Measurements from ENCODE around the gene PSMD14.

PSMD14 gene

DNA sequence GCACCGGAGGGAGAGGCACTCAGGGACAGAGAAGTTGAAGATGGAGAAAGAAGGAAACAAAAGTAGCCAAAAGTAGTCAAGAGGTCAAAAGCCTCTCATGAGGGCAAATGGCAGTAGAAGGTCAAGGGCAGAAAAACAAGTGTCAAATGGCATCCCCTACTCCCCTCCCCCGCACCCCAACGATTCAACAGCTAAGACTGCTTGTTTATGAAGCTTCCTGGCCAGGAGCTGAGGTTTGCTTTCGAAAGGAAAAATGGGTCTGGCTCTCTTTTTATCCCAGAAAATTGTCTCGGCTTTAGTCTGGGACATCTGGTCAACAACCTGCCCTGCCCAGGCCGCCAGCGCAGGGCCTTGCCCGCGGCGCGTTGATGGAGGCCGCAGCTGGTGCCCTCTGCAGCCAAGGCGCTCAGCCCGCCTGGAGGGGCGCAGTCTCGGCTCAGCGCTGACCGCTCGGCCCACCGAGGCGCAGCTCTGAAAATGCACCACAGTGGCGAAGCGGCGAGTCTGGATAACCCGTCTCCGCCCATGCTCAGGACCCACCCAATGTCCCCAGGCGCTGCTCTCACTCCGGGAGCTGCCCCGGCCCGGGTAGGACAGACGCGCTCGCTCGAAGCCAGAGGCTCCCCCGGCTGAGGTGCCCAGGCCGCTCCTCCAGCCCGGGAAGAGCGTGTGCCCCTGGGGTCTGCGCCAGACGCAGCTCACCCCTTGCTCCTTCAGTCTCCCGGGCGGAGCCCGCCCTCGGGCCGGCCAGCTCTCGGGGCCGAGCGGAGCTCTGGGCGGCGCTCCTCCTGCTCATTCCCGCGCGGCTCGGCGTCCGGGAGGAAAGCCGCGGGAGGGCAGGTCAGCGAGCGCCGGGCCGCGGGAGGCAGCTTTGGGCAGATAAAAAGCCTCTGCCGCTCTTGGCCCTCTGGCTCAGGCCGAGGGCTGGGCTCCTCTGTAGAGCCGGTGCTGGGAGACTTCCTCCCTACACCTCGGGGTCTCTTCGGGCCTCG lies 106.1 kb downstream of the PSMD14 start:
- WGBS (ENCODE audit: insufficient coverage), result 6% methylated on average over 55 of the region's 69 CpGs
- Histone ChIP-seq H3K27ac (ENCODE audit: insufficient read depth in 1 of 2, low read depth in 1 of 2, low read length in 2 of 2, poor library complexity in 1 of 2, severe bottlenecking in 2 of 2) (no peak overlapping the region), H3K9me3 (ENCODE audit: control extremely low read depth in 1 of 5, control insufficient read depth in 4 of 5, insufficient read depth in 2 of 5, low read depth in 1 of 5, low read length in 4 of 5) (no peaks in the 10 kb centered on the region), H3K36me3 (ENCODE audit: control insufficient read depth in 4 of 4, insufficient read depth in 4 of 4, low read length in 3 of 4) (peaks cover 0 to 3% (median 3%) of the 10 kb centered on the region in 4 experiments), H3K4me1 (ENCODE audit: control extremely low read depth in 1 of 4, control insufficient read depth in 4 of 4, insufficient read depth in 4 of 4, low read length in 3 of 4) (peaks cover 0 to 41% (median 40%) of the 10 kb centered on the region in 4 experiments), H3K4me3 (ENCODE audit: control insufficient read depth in 1 of 7, extremely low read depth in 1 of 7, insufficient read depth in 4 of 7, low read depth in 2 of 7, low read length in 6 of 7) (peak overlapping the region in 6 of 7 experiments; percentile 39 to 68 (median 56)), H3K27me3 (replicated peaks in 2 of 5; ENCODE audit: control insufficient read depth in 4 of 5, insufficient read depth in 5 of 5, low read length in 4 of 5) (peaks cover 16 to 70% (median 48%) of the 10 kb centered on the region in 5 experiments)
- CTCF ChIA-PET, result interaction anchor here (1.2 to 1.7 kb wide), 3 partner anchors 12 to 37 kb away, joined by 4 read pairs; no protein-coding TSS in a partner anchor
- DNase-seq, result peak in 2 of 3 donors; percentile 17 to 47
- POLR2A ChIA-PET, result no interaction called here

DNA sequence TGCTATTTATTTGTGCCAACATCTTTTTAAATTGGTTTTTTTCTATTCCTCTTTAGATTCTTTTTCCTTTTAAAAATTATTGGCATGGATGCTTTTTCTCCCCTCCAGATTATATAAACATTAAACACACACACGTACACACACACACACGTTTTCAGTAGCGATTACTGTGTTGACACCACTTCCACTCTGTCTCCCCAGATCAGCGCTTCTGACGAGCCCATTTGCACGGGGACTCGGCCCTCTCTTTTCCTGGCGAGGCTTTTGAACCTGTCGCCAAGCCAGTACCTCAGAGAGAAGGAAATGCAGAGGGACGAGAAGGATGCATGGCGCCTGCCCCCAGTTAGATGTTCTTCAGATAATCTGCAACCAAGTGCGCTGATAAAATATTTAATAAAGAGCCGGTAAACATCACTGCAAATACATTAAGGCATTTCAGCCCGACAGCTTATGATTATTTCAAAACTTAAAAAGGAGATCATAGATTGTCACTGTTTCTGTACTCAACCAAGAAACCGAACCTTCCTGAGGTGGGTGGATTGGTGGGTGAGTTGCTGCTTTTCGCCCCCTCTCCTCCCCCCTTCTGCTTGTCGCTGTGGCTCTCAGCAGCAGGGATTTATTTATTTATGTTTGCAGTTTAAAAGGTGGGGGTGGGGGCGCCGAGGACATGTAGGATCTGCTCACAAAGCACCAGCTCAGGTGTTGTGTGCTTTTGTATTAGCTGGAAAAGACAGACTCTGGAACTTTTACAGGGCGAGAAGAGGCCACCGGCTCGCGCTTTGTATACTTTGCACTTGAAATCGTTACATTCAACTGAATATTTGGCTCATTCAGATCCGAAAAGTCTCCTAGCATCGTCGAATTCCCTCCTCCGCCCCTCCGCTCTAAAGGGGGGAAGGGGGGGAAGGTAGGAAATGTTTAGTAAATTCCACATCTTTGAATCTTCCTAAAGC lies 107.1 kb downstream of the PSMD14 start:
- H3K36me3 ChIP-seq (ENCODE audit: control insufficient read depth in 4 of 4, insufficient read depth in 4 of 4, low read length in 3 of 4), result peaks cover 0 to 3% (median 0%) of the 10 kb centered on the region in 4 experiments
- no peak overlapping the region for H3K27ac ChIP-seq (ENCODE audit: insufficient read depth in 1 of 2, low read depth in 1 of 2, low read length in 2 of 2, poor library complexity in 1 of 2, severe bottlenecking in 2 of 2)
- ChIA-PET CTCF (interaction anchor here (1.3 to 1.7 kb wide), 3 partner anchors 11 to 165 kb away, joined by 4 read pairs; no protein-coding TSS in a partner anchor), POLR2A (no interaction called here)
- peak in 2 of 3 donors; percentile 47 to 50 for DNase-seq
- peaks cover 0 to 41% (median 40%) of the 10 kb centered on the region in 4 experiments for H3K4me1 ChIP-seq (ENCODE audit: control extremely low read depth in 1 of 4, control insufficient read depth in 4 of 4, insufficient read depth in 4 of 4, low read length in 3 of 4)
- no peaks in the 10 kb centered on the region for H3K9me3 ChIP-seq (ENCODE audit: control extremely low read depth in 1 of 5, control insufficient read depth in 4 of 5, insufficient read depth in 2 of 5, low read depth in 1 of 5, low read length in 4 of 5)
- WGBS (ENCODE audit: insufficient coverage), result 0% methylated on average over 7 of the region's 29 CpGs
- peak overlapping the region in 5 of 7 experiments; percentile 39 to 68 (median 58) for H3K4me3 ChIP-seq (ENCODE audit: control insufficient read depth in 1 of 7, extremely low read depth in 1 of 7, insufficient read depth in 4 of 7, low read depth in 2 of 7, low read length in 6 of 7)
- peaks cover 24 to 80% (median 58%) of the 10 kb centered on the region in 5 experiments for H3K27me3 ChIP-seq (replicated peaks in 2 of 5; ENCODE audit: control insufficient read depth in 4 of 5, insufficient read depth in 5 of 5, low read length in 4 of 5)

DNA sequence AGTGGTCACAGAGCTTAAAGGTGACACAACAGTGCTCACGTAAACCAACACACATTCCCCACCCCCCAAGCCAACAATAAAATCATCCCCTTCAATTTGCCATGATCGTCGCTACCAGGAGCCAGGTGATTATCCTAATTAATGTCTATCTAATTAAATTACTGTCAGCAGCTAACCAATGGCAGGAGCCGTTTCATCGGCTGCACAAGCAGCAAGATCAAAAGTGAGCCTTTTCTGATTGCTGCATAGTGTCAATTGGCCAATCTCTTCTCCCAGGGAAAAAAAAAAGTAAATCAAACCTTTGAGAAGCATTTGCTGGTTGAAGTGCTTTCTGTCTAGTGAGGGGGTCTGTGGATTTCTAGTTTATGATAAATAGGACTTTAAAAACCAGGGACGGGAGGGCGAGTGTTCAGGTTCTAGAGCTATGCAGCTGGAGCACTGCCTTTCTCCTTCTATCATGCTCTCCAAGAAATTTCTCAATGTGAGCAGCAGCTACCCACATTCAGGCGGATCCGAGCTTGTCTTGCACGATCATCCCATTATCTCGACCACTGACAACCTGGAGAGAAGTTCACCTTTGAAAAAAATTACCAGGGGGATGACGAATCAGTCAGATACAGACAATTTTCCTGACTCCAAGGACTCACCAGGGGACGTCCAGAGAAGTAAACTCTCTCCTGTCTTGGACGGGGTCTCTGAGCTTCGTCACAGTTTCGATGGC lies 107.9 kb downstream of the PSMD14 start, which contains the start of gene TBR1:
TSS of gene TBR1 (plus strand) at position 311 of the 721 bp plus-strand sequence. CDS start at position 425, 114 bp downstream.
- 5% methylated on average over 11 of the region's 16 CpGs for WGBS (ENCODE audit: insufficient coverage)
- no peak within 1 kb of the TSS for H3K27ac ChIP-seq (ENCODE audit: insufficient read depth in 1 of 2, low read depth in 1 of 2, low read length in 2 of 2, poor library complexity in 1 of 2, severe bottlenecking in 2 of 2)
- DNase-seq, result peak in 2 of 3 donors; percentile 37 to 39
- peak within 1 kb of the TSS in 4 of 7 experiments; percentile 19 to 68 (median 58) for H3K4me3 ChIP-seq (ENCODE audit: control insufficient read depth in 1 of 7, extremely low read depth in 1 of 7, insufficient read depth in 4 of 7, low read depth in 2 of 7, low read length in 6 of 7)
- CTCF ChIA-PET, result interaction anchor here (1.6 kb wide), 1 partner anchor 166 kb away, joined by 4 read pairs; no protein-coding TSS in a partner anchor
- H3K36me3 ChIP-seq (ENCODE audit: control insufficient read depth in 4 of 4, insufficient read depth in 4 of 4, low read length in 3 of 4), result peaks cover 0 to 3% (median 0%) of the 10 kb centered on the region in 4 experiments
- peaks cover 0 to 45% (median 40%) of the 10 kb centered on the region in 4 experiments for H3K4me1 ChIP-seq (ENCODE audit: control extremely low read depth in 1 of 4, control insufficient read depth in 4 of 4, insufficient read depth in 4 of 4, low read length in 3 of 4)
- H3K9me3 ChIP-seq (ENCODE audit: control extremely low read depth in 1 of 5, control insufficient read depth in 4 of 5, insufficient read depth in 2 of 5, low read depth in 1 of 5, low read length in 4 of 5), result no peaks in the 10 kb centered on the region
- POLR2A ChIA-PET, result no interaction called here
- H3K27me3 ChIP-seq (replicated peaks in 2 of 5; ENCODE audit: control insufficient read depth in 4 of 5, insufficient read depth in 5 of 5, low read length in 4 of 5), result peaks cover 30 to 88% (median 66%) of the 10 kb centered on the region in 5 experiments

DNA sequence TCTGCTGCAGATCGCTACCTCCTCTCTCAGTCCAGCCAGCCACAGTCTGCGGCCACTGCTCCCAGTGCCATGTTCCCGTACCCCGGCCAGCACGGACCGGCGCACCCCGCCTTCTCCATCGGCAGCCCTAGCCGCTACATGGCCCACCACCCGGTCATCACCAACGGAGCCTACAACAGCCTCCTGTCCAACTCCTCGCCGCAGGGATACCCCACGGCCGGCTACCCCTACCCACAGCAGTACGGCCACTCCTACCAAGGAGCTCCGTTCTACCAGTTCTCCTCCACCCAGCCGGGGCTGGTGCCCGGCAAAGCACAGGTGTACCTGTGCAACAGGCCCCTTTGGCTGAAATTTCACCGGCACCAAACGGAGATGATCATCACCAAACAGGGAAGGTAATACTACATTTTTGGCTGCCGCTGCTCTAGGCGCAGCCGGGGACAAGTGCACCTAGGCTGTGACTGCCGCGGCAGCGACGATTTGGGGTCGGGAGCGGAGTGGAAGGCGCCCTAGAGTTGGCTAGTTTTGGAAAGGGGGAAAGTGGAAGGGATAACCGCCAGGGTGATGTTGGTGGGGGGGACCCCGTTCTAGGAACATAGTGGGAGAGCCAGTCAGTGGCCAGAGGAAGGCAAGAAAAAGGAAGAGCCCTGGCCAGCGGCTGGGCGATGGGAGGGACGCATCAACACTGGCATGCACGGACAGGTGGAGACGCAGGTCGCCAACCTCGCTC lies 108.6 kb downstream of the PSMD14 start:
- Histone ChIP-seq H3K9me3 (ENCODE audit: control extremely low read depth in 1 of 5, control insufficient read depth in 4 of 5, insufficient read depth in 2 of 5, low read depth in 1 of 5, low read length in 4 of 5) (no peaks in the 10 kb centered on the region), H3K27me3 (replicated peaks in 2 of 5; ENCODE audit: control insufficient read depth in 4 of 5, insufficient read depth in 5 of 5, low read length in 4 of 5) (peaks cover 34 to 96% (median 69%) of the 10 kb centered on the region in 5 experiments), H3K36me3 (ENCODE audit: control insufficient read depth in 4 of 4, insufficient read depth in 4 of 4, low read length in 3 of 4) (no peaks in the 10 kb centered on the region), H3K4me1 (ENCODE audit: control extremely low read depth in 1 of 4, control insufficient read depth in 4 of 4, insufficient read depth in 4 of 4, low read length in 3 of 4) (peaks cover 0 to 45% (median 40%) of the 10 kb centered on the region in 4 experiments), H3K27ac (ENCODE audit: insufficient read depth in 1 of 2, low read depth in 1 of 2, low read length in 2 of 2, poor library complexity in 1 of 2, severe bottlenecking in 2 of 2) (no peak overlapping the region), H3K4me3 (ENCODE audit: control insufficient read depth in 1 of 7, extremely low read depth in 1 of 7, insufficient read depth in 4 of 7, low read depth in 2 of 7, low read length in 6 of 7) (no peak overlapping the region)
- DNase-seq, result peak in 2 of 3 donors; percentile 12 to 30
- ChIA-PET CTCF (interaction anchor here (0.6 to 1.6 kb wide), 2 partner anchors 9 to 167 kb away, joined by 3 to 4 read pairs; no protein-coding TSS in a partner anchor), POLR2A (no interaction called here)
- 6% methylated on average over 35 of the region's 41 CpGs for WGBS (ENCODE audit: insufficient coverage)

DNA sequence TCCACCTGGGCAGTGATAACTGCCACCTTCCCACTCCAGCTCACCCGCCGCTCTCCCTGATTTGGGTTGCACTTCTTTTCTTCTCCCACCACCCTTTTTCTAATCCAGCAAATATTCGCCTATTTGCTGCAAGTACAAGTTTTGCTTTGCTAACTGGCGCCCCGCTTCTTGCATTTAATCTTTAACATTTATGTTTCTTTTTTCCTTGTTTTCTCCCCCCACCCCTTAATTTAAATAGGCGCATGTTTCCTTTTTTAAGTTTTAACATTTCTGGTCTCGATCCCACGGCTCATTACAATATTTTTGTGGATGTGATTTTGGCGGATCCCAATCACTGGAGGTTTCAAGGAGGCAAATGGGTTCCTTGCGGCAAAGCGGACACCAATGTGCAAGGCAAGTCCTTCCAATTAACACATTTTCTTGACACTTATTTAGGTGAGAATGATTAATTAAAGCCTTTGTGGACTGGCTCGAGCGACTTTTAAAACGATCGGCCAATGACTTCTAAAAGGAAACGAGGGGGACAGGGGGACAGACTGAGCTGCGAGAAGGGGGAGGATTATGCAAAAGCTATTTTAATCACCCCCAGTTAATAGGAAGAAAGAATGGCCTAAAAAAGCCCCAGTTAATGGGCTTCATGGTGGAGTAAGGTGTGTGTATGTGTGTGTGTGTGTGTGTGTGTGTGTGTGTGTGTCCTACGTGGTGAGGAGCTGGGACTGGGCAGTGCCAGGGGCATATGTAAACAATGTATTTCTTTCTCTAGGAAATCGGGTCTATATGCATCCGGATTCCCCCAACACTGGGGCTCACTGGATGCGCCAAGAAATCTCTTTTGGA lies 109.4 kb downstream of the PSMD14 start:
- no peaks in the 10 kb centered on the region for H3K9me3 ChIP-seq (ENCODE audit: control extremely low read depth in 1 of 5, control insufficient read depth in 4 of 5, insufficient read depth in 2 of 5, low read depth in 1 of 5, low read length in 4 of 5)
- no peaks in the 10 kb centered on the region for H3K36me3 ChIP-seq (ENCODE audit: control insufficient read depth in 4 of 4, insufficient read depth in 4 of 4, low read length in 3 of 4)
- 24% methylated on average over 8 of the region's 21 CpGs for WGBS (ENCODE audit: insufficient coverage)
- ChIA-PET CTCF (interaction anchor here (0.6 kb wide), 1 partner anchor 8 kb away, joined by 3 read pairs; no protein-coding TSS in a partner anchor), POLR2A (no interaction called here)
- H3K4me3 ChIP-seq (ENCODE audit: control insufficient read depth in 1 of 7, extremely low read depth in 1 of 7, insufficient read depth in 4 of 7, low read depth in 2 of 7, low read length in 6 of 7), result no peak overlapping the region
- DNase-seq, result peak in 2 of 3 donors; percentile 38 to 48
- H3K27me3 ChIP-seq (replicated peaks in 2 of 5; ENCODE audit: control insufficient read depth in 4 of 5, insufficient read depth in 5 of 5, low read length in 4 of 5), result peaks cover 37 to 100% (median 75%) of the 10 kb centered on the region in 5 experiments
- no peak overlapping the region for H3K27ac ChIP-seq (ENCODE audit: insufficient read depth in 1 of 2, low read depth in 1 of 2, low read length in 2 of 2, poor library complexity in 1 of 2, severe bottlenecking in 2 of 2)
- H3K4me1 ChIP-seq (ENCODE audit: control extremely low read depth in 1 of 4, control insufficient read depth in 4 of 4, insufficient read depth in 4 of 4, low read length in 3 of 4), result peaks cover 0 to 45% (median 40%) of the 10 kb centered on the region in 4 experiments
